GM19239 (cell line): ENCODE results near the gene IL2RA.
A peak's percentile ranks its signal among the peaks of the same experiment; 100 is the strongest.

Experiments
- DNase-seq: peaks from one replicate; pipeline ENCODE4 v3.0.0; 2011; ENCODE audit warnings: low spot score; ENCODE audit not compliant: insufficient read length
- FAIRE-seq: peaks from 2 replicates; lab custom pipeline; 2011; peaks lifted over from hg19 to GRCh38; lab: Jason Lieb, UNC

IL2RA gene

DNA sequence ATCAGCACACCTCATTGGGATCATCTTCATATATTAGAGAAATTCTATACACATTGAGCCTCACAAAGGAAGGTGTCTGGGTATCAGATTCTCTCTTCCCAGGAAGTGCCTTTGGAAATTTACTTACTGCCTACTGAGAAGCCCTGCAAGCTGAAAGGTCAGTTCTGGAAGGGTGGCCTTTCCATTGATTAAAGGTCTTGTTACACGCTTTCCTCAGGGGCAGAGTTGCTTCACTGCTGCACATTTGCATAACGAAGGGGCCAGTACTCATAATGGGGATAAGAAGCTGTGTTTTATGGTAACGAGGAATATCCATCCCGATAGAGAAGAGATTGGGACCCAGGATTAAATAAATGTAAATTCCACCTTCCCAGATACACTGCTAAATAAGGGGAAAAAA is 65.5 kb downstream of the IL2RA start:
- FAIRE-seq (no peak), DNase-seq (no peak)

DNA sequence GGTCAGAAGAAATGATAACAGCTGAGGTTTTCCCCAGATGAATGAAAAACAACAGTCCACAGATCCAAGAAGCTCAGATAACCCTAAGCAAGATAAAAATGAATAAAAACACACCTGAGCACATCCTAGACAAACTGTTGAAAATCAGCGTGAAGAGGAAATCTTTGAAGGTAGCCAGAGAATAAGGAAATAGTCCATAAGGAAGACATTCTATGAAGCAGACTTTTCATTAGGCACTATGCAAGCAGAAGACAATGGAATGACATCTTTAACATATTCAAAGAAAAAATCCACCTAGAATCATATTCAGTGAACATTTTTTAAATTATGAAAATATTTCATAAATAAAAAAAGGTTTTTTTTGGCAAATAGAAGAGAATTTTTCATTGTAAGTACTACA is 69.8 kb downstream of the IL2RA start:
- no peak for FAIRE-seq

GRCh38 chr10:5991708-5992107 is 70.5 kb downstream of the IL2RA start:
- DNase-seq: no peak
- FAIRE-seq: no peak

More for the DNA sequence above, 69.8 kb downstream of the IL2RA start:
- no peak for DNase-seq

- no peak for DNase-seq
- FAIRE-seq: no peak
Measured at GRCh38 chr10:5989756-5990155, 72.4 kb downstream of the IL2RA start.

DNA sequence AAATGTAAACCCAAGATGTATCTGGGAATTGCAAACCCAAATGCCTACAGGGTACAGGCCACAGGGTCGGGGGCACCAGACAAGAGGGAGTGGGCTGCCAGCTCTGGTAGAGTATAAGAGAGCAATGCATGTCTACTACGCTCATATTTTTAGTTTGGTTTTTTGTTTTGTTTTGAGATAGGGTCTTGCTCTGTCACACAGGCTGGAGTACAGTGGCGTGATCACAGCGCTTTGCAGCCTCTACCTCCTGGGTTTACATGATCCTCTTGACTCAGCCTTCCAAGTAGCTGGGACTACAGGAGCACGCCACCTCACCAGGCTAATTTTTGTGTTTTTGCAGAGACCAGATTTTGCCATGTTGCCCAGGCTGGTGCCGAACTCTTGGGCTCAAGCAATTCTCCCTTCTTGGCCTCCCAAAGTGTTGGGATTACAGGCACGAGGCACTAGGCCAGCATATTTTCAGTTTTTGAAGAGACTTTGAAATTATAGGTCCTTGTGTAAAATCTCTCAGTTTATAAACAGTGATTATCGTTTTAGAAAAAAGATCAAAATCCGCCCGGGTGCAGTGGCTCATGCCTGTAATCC is 73.7 kb downstream of the IL2RA start:
- no peak for DNase-seq
- FAIRE-seq: peak; percentile 8

GRCh38 chr10:5987747-5988146 is 74.4 kb downstream of the IL2RA start:
- FAIRE-seq (no peak), DNase-seq (no peak)

DNA sequence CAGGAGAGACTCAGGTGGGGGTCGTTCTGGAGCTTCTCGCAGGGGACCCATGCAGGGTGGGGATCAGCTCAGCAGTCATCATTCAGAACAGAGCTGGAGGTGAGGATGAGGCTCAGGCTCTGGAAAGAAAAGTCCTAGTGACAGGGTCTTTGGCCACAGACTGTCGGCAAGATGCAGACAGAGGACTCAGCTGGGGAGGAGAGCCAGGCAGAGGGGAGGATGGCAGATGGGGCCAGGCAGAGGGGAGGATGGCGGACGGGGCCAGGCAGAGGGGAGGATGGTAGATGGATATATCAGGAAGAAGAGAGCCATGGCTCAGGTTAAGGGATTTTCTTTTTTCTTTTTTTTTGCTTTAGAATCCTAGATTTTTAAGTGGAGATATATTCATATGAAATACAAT is 77.1 kb downstream of the IL2RA start:
- no peak for FAIRE-seq
- DNase-seq: no peak

DNA sequence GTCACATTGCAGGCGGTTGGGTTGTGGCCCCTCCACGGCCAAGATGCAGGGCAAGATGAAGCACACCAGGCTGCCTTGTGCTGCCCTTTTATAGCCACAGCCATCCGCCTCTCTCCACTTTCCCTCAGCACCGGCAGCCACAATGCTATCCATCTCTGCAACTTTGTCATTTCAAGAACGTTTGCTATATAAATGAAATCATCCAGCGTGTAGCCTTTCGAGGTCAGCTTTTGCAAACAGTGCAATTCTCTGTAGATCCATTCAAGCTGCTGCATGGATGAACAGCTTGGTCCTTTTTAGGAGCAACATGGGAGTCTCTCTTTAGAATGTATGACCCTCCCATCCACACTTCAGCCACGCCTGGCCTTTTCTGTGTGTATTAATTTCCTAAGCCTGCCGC is 78.4 kb downstream of the IL2RA start:
- FAIRE-seq (no peak), DNase-seq (no peak)

DNA sequence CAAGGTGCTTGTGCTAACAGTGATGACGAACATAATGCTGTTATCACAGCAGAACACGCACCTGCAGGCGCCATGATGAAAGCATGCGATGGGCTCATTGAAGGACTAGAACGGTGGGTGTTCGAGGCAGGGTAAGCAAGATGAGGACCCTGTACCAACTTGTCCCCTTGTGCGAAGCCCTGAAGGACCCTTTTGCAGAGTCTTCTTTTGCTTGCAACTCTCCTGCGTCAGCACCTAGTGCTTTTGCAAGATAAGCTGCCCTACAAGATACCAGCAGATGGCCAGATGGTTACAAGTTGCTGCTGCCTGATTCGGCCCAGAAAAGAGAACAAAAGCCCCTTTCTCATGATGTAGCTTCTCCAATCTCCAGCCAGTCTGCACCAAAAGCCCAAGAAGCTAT is 80.6 kb downstream of the IL2RA start:
- DNase-seq: no peak
- no peak for FAIRE-seq

DNA sequence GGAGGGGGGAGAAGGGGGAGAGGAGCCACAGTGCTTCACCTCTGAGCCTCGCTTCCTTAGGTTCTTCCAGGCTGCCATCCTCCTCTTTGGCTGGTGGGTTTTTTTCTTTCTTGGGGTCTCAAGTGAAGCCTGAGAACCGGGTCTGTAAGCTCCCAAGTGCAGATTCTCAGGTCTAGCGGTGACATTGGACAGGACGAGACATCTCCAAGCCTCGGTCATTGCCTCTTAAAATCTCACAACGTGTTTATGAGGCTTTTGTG is 84.0 kb downstream of the IL2RA start:
- FAIRE-seq (no peak), DNase-seq (no peak)

DNA sequence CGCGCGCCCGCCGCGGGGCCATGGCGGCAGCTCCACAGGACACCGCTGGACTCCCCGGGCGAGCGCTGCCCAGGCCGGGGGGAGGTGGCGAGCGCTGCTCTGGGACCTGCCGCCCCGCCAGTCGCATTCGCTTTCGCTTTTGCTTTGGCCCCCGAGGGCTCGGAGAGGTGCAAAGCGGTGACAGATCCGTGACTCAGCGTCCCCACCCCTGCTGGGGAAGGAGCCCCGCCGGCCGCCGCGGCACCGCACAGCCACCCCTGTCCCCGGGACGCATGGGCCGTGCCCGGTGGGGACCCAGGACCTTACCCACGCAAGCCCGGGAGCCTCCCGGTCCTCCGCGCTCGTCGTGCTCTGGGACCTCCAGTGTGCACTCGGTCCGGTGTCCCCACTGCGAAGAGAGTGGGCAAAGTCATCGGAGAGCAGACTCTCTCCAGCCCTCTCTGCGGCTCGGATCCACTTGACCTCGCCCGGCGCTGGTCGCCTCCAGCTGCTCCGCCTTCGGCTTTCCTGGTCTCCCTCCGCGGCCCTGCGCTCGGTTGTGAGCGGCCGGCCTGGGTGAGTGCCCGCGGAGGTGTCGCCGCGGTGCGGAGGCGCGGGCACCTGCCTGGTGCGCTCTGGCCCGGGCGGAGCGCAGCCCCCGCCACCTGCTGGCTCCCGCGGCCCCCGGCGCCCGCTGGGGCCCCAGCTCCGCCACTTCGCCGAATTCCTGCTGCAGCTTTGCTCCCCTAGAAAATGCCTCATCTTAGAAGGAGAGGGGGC is 84.5 kb downstream of the IL2RA start, which contains the start of gene IL15RA:
IL15RA (minus strand) TSS at position 73 of the 759 bp plus-strand sequence; CDS start at position 22, 51 bp downstream.
- peak; percentile 89 for DNase-seq
- FAIRE-seq: peak; percentile 78

GRCh38 chr10:5976512-5977470 is 85.4 kb downstream of the IL2RA start:
- peak; percentile 84 for FAIRE-seq
- DNase-seq: peak; percentile 21

DNA sequence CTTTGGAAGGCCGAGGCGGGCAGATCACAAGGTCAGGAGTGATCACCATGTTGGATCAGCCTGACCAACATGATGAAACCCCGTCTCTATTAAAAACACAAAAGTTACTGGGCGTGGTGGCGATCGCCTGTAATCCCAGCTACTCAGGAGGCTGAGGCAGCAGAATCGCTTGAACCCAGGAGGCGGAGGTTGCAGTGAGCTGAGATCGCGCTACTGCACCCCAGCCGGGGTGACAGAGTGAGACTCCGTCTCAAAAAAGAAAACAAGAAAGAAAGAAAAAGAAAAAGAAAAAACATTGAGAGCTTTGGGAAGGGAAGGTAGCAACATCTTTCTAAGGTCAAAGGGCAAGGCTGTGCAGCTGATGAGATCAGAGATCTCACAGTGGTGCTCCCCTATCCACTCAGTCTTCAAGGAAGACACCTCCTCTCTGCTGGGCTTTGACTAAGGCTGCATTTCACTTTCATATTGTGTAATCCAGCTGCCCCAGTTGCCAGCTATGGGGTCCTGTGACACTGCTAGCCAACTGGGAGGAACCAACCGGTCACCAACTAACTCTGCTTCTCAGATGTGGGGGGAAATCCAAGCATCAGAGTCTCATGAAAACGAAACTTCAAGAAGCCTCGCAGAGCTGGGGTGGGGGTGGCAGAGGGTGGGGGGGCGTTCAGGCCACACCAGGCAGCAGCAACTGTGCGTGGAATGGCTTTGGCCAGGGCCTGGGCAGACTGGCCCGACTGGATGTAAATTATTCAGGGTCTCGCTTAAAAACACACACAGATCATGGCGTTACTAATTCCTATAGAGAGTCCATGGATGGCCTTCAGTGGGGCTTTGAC is 86.3 kb downstream of the IL2RA start:
- DNase-seq: peak; percentile 69
- FAIRE-seq: peak; percentile 97

DNA sequence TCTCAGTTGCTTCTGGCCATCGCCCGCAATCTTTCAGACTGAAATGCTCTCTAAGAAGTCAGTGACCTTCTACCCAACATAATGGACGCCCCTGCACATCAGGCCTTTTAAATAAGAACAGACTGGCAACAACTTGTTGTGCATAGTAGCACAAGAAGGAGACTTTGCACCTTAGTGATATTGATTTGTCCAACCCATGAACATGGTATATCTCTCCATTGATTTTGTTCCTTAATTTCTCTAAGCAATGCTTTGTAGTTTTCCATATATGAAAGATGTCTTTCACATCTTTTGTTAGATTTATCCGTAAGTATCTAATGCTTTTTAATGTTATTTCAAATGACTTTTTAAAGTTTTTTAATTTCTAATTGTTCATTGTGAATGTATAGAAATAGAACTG is 89.1 kb downstream of the IL2RA start:
- DNase-seq (no peak), FAIRE-seq (no peak)

- DNase-seq (no peak), FAIRE-seq (no peak)
Measured at GRCh38 chr10:5971886-5972285, 90.3 kb downstream of the IL2RA start.

GRCh38 chr10:5971315-5971832 is 90.8 kb downstream of the IL2RA start:
- FAIRE-seq: no peak

GRCh38 chr10:5970527-5970926 is 91.6 kb downstream of the IL2RA start:
- DNase-seq (no peak), FAIRE-seq (no peak)

More at GRCh38 chr10:5971315-5971832, 90.8 kb downstream of the IL2RA start:
- no peak for DNase-seq

DNA sequence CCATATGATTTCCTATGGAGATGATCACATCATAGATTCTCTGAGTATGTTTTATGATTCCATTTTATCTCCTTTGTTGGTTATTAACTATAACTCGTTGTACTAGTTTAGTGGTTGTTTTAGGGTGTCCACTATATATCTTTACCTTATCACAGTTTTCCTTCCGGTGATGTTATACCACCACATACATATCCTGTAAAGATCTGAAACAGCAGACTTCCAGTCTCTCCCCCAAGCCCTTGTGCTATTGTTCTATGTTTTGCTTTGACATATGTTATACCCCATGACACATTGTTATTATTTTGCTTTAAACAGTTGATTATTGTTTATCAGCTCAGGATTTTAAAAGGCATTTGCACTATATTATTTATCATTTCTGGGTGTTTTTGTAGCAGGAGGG is 92.1 kb downstream of the IL2RA start:
- DNase-seq (no peak), FAIRE-seq (no peak)

GRCh38 chr10:5968681-5969453 is 93.3 kb downstream of the IL2RA start:
- no peak for DNase-seq
- FAIRE-seq: no peak
